Stomach (tissue), 4 donors: ENCODE data around the gene TLL1.

Source experiments
- EP300 ChIP-seq: sonication (generic); formaldehyde crosslinking; IDR thresholded peaks from one replicate; pipeline ENCODE4 v1.6.1; 2017; ENCODE audit warnings: antibody characterized with exemption
- POLR2A ChIP-seq, 4 donors: fragments of 450-650 bp; IDR thresholded peaks; one replicate each; pipeline ENCODE4 v1.6.1; 2016; ENCODE audit warnings: antibody characterized with exemption in 4 of 4, control low read depth in 2 of 4, mild to moderate bottlenecking in 1 of 4, moderate library complexity in 1 of 4
- TF ChIP-seq, protein P1 (sequence below), 7 experiments: fragments of 450-650 bp in 4 of 7; fragments of 200-600 bp in 3 of 7; sonication (generic) in 3 of 7; IDR thresholded peaks; one replicate each; pipeline ENCODE4 v1.5.1; 2016 to 2019; ENCODE audit warnings: antibody characterized with exemption in 7 of 7, control low read depth in 2 of 7, mild to moderate bottlenecking in 1 of 7

DNA sequence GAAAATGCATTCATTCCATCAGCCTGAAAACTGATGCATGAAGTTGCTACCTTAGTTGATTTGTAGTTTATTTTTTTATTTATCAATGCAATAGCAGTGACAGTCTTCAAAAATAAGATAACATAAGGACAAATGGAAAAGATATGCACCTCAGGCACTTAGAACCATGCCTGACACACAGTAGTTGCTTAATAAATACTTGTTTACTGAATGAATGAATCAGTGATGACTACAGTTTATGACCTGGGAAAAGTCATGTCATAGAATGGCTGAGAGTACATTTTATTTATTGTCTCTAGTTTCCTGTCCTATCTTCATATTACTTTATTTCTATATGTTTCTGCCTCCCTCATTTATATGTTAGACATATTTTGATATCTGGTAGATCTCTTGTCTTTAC is 171.8 kb downstream of the TLL1 start:
- TF ChIP-seq, protein P1, sequence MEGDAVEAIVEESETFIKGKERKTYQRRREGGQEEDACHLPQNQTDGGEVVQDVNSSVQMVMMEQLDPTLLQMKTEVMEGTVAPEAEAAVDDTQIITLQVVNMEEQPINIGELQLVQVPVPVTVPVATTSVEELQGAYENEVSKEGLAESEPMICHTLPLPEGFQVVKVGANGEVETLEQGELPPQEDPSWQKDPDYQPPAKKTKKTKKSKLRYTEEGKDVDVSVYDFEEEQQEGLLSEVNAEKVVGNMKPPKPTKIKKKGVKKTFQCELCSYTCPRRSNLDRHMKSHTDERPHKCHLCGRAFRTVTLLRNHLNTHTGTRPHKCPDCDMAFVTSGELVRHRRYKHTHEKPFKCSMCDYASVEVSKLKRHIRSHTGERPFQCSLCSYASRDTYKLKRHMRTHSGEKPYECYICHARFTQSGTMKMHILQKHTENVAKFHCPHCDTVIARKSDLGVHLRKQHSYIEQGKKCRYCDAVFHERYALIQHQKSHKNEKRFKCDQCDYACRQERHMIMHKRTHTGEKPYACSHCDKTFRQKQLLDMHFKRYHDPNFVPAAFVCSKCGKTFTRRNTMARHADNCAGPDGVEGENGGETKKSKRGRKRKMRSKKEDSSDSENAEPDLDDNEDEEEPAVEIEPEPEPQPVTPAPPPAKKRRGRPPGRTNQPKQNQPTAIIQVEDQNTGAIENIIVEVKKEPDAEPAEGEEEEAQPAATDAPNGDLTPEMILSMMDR (IDR thresholded peaks at IDR 0.05), result no peak
- no peak for TF ChIP-seq POLR2A (IDR thresholded peaks at IDR 0.05)
- TF ChIP-seq EP300, result no peak
